BJ (cell line): ENCODE data around the gene CLEC4M. TPM values are rescaled to one million over a fixed set of nuclear protein-coding genes. Genes with fewer than 3 reads are reported as not detected.

Source experiments
- CTCF ChIA-PET: fragments of 350-600 bp; formaldehyde crosslinking; extraction: SDS; loops from one replicate; lab custom pipeline; 2021; ENCODE audit warnings: antibody characterized with exemption, inconsistent platforms; lab: Yijun Ruan, JAX
- POLR2A ChIA-PET: fragments of 300-600 bp; sonication (Branson Sonifier 250); formaldehyde crosslinking; extraction: SDS; loops from one replicate; lab custom pipeline; 2021; ENCODE audit warnings: antibody characterized with exemption; lab: Charles Lee
- DNase-seq: peaks from one replicate; pipeline ENCODE4 v3.0.0-alpha.2; 2011; ENCODE audit warnings: low read depth
- H3K27me3 ChIP-seq: 2 replicates; pipeline ENCODE4 v1.6.0; 2011; ENCODE audit warnings: low read length; ENCODE audit not compliant: control insufficient read depth, insufficient read depth
- H3K36me3 ChIP-seq: 2 replicates; pipeline ENCODE4 v1.5.1; 2011; ENCODE audit warnings: low read length; ENCODE audit not compliant: control insufficient read depth, insufficient read depth
- H3K4me3 ChIP-seq: 2 replicates; pipeline ENCODE4 v1.5.1; 2011; ENCODE audit warnings: low read depth, mild to moderate bottlenecking, control low read depth, low read length
- CTCF ChIP-seq: IDR thresholded peaks from 2 replicates; pipeline ENCODE4 v1.5.1; 2011; ENCODE audit warnings: low read depth, mild to moderate bottlenecking, control low read depth, inconsistent platforms, low read length, moderate library complexity; ENCODE audit not compliant: insufficient read depth
- polyA plus RNA-seq: library from polyadenylated mRNA; depleted of rRNA; stranded (reverse); fragments of >200 nt; gene quantifications from 2 replicates; pipeline ENCODE4 v1.2.3, GENCODE V29; 2011

The CLEC4M gene
- polyA plus RNA-seq, 1 experiment, result not detected

- Histone ChIP-seq H3K4me3 (no peak overlapping the region), H3K27me3 (peaks cover 14% of the 10 kb centered on the region), H3K36me3 (no peaks in the 10 kb centered on the region)
- TF ChIP-seq CTCF, result no peak
- POLR2A ChIA-PET, result no interaction called here
- no peak for DNase-seq
- CTCF ChIA-PET, result no interaction called here
These were observed 32.5 kb upstream of the CLEC4M start for GRCh38 chr19:7730286-7731217.

GRCh38 chr19:7731218-7731595 lies 31.8 kb upstream of the CLEC4M start:
- POLR2A ChIA-PET, result no interaction called here
- no peak for TF ChIP-seq CTCF

GRCh38 chr19:7731615-7732014 lies 31.4 kb upstream of the CLEC4M start:
- Histone ChIP-seq H3K4me3 (no peak overlapping the region), H3K36me3 (no peaks in the 10 kb centered on the region), H3K27me3 (peaks cover 14% of the 10 kb centered on the region)
- ChIA-PET CTCF (no interaction called here), POLR2A (no interaction called here)
- no peak for DNase-seq
- no peak for TF ChIP-seq CTCF

More at GRCh38 chr19:7731218-7731595, 31.8 kb upstream of the CLEC4M start:
- CTCF ChIA-PET, result no interaction called here
- Histone ChIP-seq H3K27me3 (peaks cover 14% of the 10 kb centered on the region), H3K36me3 (no peaks in the 10 kb centered on the region), H3K4me3 (no peak overlapping the region)
- DNase-seq, result no peak

GRCh38 chr19:7732045-7732444 lies 31.0 kb upstream of the CLEC4M start, which contains the start of gene CLEC4G:
Gene CLEC4G, minus strand, starts transcription at chr19:7732110. Its CDS starts 8 bp downstream, at chr19:7732102.
- Histone ChIP-seq H3K36me3 (no peaks in the 10 kb centered on the region), H3K27me3 (peaks cover 14% of the 10 kb centered on the region), H3K4me3 (no peak within 1 kb of the TSS)
- no peak for DNase-seq
- TF ChIP-seq CTCF, result no peak
- ChIA-PET CTCF (no interaction called here), POLR2A (no interaction called here)

GRCh38 chr19:7733376-7733775 lies 29.7 kb upstream of the CLEC4M start:
- TF ChIP-seq CTCF, result no peak
- H3K4me3 ChIP-seq, result no peak overlapping the region
- ChIA-PET POLR2A (no interaction called here), CTCF (no interaction called here)
- H3K36me3 ChIP-seq, result no peaks in the 10 kb centered on the region
- no peak for DNase-seq
- H3K27me3 ChIP-seq, result peaks cover 13% of the 10 kb centered on the region
